ENCODE data around the gene PCDHGC4.
A peak's percentile ranks its signal among the peaks of the same experiment; 100 is the strongest.

Gene PCDHGC4

DNA sequence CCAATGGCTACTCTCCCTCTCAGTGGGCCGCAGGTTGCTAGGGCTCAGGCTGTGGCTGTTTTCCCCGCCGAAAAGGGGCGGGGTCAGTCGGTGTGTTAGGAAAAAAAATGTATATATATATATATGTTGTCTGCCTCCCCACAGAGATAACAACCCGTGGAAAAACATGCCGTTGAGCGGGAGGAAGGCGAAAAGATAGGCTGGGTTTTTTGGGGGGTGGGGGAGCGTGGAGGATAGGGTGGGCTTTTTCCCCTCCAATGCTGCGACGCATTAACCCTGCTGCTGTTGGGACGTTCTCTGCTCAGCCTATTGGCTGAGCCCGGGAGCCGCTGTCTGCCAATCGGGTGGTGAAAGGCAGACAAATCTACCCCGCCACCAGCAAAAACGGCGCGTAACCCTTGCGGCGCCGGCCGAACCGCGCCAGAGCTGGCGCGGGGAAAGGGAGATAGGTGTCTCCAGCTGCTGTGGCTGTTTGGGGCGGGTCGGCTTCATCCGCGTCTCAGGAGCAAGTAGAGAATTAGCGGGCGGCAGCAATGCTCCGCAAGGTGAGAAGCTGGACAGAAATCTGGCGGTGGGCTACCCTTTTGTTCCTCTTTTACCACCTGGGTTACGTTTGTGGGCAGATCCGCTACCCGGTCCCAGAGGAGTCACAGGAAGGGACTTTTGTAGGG lies at the start of gene PCDHGC4:
PCDHGC4 (plus strand) TSS at position 390 of the 671 bp plus-strand sequence; CDS start at position 534, 144 bp downstream.
- no peak for DNase-seq
- in situ Hi-C loops (cut with MboI; ENCODE audit: low pct_unique_long_range_greater_than_20kb, low sequenced_read_pairs) = no loop called here

DNA sequence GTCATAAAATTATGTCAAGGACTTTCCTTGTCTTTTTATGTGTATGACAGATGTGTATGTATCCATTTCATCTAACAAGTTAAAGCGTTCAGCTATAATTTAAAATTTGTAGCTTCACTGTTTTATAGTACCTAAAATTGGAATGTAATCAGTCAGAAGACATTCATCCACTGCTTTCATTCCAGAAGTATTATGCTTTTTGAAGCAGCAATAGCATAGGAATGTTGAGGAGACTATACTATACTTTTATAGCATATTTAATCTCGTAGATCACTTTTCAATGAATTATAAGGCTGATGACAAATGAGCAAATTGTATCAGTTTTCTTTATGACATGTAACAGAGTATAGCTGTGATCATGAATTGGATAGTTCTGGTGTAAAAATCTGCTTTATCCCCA lies 47.6 kb upstream of the PCDHGC4 start:
- no peak for DNase-seq

DNA sequence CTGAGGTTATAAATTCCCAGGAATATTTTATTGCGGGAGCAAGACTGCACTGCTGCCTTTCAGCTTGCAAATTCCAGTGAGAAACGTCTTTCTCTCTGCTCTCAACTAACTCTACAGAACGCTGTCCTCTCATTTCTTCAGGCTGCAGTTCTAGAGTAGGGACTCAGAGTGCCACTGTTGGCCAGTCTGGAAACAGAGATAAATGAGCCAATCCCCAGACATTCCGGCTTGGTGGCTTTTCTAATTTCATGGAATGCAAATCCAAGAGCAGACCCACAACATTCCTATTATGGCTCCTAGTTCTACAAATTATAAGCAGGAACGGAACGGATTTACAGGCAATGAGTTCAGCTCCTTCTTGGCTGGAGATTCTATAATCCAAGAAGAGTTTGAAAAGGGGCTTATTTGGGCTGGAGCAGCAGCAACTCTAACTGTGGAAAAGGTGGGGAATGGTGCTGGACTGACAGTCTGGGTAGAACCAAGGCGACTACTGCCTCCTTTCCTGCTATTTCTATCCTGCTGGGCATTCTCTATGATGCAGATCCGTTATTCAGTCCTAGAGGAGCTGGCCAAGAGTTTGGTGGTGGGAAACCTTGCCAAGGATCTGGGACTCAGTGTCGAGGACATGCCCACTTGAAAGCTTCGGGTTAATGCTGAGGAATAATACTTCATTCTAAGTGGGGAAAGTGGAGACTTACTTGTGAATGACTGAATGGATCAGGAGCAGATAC lies 45.3 kb upstream of the PCDHGC4 start:
- no peak for DNase-seq
- in situ Hi-C loops (cut with MboI; ENCODE audit: low pct_unique_long_range_greater_than_20kb, low sequenced_read_pairs) = no loop called here

More for the DNA sequence above, 47.6 kb upstream of the PCDHGC4 start:
- in situ Hi-C loops (cut with MboI; ENCODE audit: low pct_unique_long_range_greater_than_20kb, low sequenced_read_pairs) = no loop called here

DNA sequence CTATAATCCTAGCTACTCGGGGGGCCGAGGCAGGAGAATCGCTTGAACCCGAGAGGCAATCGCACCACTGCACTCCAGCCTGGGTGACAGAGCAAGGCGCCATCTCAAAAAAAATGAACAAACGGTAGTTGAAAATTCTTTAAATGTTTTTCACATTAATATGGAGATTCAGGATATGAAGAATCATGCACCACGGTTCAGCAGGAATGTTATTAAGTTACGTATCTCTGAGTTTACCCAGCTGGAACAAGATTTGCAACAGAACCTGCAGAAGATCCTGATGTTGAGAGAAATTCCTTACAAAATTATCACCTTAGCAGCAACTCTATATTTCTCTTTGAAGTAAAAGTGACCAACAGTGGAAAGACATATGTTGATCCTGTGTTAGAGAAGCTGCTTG lies 44.5 kb upstream of the PCDHGC4 start:
- no peak for DNase-seq
- in situ Hi-C loops (cut with MboI; ENCODE audit: low pct_unique_long_range_greater_than_20kb, low sequenced_read_pairs) = no loop called here

DNA sequence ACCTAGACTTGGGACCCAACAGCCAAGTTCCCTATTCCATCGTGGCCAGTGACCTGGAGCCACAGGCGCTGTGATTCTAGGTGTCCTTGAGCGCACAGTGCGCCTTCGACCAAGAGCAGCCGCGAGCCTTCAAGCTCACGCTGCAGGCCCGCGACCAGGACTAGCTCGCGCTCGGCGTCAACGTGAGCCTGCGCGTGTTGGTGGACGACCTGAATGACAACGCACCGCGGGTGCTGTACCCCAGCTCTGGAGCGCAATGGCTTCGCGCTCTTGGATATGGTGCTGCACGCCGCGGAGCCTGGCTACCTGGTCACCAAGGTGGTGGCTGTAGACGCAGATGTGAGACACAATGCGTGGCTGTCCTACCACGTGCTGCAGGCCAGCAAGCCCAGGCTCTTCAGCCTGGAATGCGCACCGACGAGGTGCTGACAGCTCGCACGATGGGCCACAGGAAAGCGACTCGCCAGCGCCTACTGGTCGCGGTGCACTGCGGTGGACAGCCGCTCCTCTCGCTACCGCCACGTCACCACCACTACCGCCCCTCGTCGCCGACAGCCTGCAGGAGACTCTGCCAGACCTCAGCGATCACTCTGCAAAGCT lies 43.2 kb upstream of the PCDHGC4 start:
- DNase-seq = no peak
- in situ Hi-C loops (cut with MboI; ENCODE audit: low pct_unique_long_range_greater_than_20kb, low sequenced_read_pairs) = no loop called here

DNA sequence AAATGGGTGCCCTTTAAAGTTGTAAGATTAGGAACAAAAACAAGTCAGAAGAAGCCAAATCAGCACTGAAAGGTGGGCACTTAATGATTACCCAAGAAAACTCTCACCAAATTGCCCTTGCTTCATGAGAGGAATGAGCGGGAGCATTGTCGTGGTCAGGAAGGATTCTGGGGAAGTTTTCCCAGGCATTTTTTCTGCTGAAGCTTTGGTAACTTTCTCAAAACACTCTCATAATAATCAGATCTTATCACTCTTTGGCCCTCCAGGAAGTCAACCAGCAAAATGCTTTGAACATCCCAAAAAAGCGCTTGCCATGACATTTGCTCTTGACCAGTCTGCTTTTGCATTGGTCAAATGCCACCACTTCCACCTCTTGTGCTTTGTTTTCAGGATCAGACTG lies 19.5 kb upstream of the PCDHGC4 start:
- DNase-seq = no peak
- in situ Hi-C loops (cut with MboI; ENCODE audit: low pct_unique_long_range_greater_than_20kb, low sequenced_read_pairs) = no loop called here

DNA sequence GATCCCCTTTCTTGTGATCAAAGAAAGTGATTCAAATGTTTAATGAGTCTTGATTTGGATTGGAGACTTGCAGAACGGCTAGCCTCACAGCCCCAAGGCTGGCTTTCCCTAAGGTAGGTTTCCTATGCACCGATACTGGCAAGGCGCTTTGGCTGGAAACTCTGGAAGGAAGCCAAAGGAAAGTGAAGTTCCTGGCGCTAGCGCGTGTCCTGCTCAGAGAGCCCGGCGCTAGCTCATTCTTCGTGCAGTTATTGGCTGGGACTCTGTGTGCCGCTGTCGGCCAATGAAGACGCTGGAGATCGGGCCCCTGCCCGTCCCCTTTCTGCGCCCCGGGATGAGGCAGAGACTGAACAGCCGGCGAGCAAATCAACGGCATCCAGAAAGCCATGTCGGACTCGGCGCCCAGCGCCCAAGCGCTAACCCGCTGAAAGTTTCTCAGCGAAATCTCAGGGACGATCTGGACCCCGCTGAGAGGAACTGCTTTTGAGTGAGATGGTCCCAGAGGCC lies 9.2 kb upstream of the PCDHGC4 start, which contains the start of gene PCDHGC3:
PCDHGC3 (plus strand) TSS at position 342 of the 507 bp plus-strand sequence; CDS start at position 493, 151 bp downstream.
- in situ Hi-C loops (cut with MboI; ENCODE audit: low pct_unique_long_range_greater_than_20kb, low sequenced_read_pairs) = no loop called here
- peak; percentile 88 for DNase-seq

DNA sequence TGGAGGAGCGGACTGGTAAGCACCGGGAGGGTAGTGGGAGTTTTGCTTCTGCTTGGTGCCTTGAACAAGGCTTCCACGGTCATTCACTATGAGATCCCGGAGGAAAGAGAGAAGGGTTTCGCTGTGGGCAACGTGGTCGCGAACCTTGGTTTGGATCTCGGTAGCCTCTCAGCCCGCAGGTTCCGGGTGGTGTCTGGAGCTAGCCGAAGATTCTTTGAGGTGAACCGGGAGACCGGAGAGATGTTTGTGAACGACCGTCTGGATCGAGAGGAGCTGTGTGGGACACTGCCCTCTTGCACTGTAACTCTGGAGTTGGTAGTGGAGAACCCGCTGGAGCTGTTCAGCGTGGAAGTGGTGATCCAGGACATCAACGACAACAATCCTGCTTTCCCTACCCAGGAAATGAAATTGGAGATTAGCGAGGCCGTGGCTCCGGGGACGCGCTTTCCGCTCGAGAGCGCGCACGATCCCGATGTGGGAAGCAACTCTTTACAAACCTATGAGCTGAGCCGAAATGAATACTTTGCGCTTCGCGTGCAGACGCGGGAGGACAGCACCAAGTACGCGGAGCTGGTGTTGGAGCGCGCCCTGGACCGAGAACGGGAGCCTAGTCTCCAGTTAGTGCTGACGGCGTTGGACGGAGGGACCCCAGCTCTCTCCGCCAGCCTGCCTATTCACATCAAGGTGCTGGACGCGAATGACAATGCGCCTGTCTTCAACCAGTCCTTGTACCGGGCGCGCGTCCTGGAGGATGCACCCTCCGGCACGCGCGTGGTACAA lies 8.5 kb upstream of the PCDHGC4 start:
- DNase-seq = no peak
- in situ Hi-C loops (cut with MboI; ENCODE audit: low pct_unique_long_range_greater_than_20kb, low sequenced_read_pairs) = no loop called here

DNA sequence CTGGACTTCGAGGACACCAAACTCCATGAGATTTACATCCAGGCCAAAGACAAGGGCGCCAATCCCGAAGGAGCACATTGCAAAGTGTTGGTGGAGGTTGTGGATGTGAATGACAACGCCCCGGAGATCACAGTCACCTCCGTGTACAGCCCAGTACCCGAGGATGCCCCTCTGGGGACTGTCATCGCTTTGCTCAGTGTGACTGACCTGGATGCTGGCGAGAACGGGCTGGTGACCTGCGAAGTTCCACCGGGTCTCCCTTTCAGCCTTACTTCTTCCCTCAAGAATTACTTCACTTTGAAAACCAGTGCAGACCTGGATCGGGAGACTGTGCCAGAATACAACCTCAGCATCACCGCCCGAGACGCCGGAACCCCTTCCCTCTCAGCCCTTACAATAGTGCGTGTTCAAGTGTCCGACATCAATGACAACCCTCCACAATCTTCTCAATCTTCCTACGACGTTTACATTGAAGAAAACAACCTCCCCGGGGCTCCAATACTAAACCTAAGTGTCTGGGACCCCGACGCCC lies 7.7 kb upstream of the PCDHGC4 start:
- no peak for DNase-seq
- in situ Hi-C loops (cut with MboI; ENCODE audit: low pct_unique_long_range_greater_than_20kb, low sequenced_read_pairs) = no loop called here

DNA sequence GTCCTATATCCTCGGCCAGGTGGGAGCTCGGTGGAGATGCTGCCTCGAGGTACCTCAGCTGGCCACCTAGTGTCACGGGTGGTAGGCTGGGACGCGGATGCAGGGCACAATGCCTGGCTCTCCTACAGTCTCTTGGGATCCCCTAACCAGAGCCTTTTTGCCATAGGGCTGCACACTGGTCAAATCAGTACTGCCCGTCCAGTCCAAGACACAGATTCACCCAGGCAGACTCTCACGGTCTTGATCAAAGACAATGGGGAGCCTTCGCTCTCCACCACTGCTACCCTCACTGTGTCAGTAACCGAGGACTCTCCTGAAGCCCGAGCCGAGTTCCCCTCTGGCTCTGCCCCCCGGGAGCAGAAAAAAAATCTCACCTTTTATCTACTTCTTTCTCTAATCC lies 7.0 kb upstream of the PCDHGC4 start:
- in situ Hi-C loops (cut with MboI; ENCODE audit: low pct_unique_long_range_greater_than_20kb, low sequenced_read_pairs) = no loop called here
- DNase-seq = no peak

DNA sequence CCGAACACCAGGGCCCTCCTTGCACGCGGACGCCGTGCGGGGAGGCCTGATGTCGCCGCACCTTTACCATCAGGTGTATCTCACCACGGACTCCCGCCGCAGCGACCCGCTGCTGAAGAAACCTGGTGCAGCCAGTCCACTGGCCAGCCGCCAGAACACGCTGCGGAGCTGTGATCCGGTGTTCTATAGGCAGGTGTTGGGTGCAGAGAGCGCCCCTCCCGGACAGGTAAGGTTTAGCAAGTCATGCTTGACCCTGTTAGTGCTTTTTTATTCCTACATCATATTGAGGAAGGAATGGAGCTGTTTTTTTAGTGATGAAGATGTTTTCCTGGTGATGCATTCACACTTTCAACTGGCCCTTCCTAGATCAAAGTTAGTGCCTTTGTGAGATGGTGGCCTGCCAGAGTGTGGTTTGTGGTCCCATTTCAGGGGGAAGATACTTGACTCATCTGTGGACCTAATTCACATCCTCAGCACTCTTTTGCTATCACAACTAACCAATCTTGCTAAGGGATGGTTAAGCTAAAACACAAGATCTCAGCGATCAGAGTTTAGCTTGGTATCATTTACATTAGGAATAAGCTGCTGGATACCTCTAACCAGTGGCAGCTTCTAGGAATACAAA lies 6.4 kb upstream of the PCDHGC4 start:
- no peak for DNase-seq
- in situ Hi-C loops (cut with MboI; ENCODE audit: low pct_unique_long_range_greater_than_20kb, low sequenced_read_pairs) = no loop called here

DNA sequence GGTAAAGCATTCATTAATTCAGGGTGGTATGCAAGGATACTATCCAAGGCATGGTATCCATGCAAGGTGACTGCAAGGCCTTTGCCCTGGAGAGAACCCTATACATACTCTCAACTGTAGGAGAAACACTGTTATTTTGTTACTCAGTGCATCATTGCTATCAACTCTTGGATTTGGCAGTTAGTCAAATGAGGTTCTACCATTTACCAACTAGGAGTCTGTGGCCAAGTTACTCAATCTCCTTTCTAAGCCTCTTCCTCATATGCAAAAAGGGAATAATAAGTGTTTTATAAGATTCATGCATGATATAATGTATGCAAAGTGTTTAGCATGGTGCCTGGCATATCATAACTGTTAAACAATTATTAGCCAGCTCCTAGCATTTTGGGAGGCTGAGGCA lies 5.1 kb upstream of the PCDHGC4 start:
- in situ Hi-C loops (cut with MboI; ENCODE audit: low pct_unique_long_range_greater_than_20kb, low sequenced_read_pairs) = no loop called here
- no peak for DNase-seq

DNA sequence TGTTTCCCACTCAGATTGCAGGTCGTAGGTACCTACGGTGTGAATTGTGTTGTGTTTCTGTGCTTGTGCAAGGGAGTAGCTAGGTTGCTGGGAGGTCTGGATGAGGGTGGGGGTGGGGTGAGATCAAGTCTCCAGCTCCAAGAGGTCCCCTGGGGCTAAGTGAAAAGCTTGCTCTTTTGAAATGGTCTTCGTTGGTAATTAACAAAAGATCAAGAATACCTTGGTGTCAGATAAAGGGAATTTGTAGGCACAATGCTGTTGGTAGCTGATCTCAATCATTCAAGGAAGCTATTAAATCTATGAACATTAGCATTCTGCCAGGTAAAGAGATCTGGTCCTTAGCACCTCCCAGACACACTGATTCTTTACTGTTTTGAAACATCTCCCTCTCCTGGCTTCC lies 928 bp upstream of the PCDHGC4 start:
- DNase-seq = no peak
- in situ Hi-C loops (cut with MboI; ENCODE audit: low pct_unique_long_range_greater_than_20kb, low sequenced_read_pairs) = no loop called here

GRCh38 chr5:141484310-141484640 lies 555 bp upstream of the PCDHGC4 start:
- in situ Hi-C loops (cut with MboI; ENCODE audit: low pct_unique_long_range_greater_than_20kb, low sequenced_read_pairs) = no loop called here
- DNase-seq = no peak

GRCh38 chr5:141485321-141486055 lies 658 bp downstream of the PCDHGC4 start:
- in situ Hi-C loops (cut with MboI; ENCODE audit: low pct_unique_long_range_greater_than_20kb, low sequenced_read_pairs) = no loop called here
- DNase-seq = no peak

DNA sequence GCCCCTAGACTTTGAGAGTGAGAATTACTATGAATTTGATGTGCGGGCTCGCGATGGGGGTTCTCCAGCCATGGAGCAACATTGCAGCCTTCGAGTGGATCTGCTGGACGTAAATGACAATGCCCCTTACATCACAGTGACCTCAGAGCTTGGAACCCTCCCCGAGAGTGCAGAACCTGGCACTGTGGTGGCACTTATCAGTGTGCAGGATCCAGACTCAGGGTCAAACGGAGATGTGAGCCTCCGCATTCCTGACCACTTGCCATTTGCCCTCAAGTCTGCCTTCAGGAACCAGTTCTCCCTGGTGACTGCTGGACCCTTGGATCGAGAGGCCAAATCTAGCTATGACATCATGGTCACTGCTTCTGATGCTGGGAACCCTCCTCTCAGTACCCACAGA lies 1.3 kb downstream of the PCDHGC4 start:
- in situ Hi-C loops (cut with MboI; ENCODE audit: low pct_unique_long_range_greater_than_20kb, low sequenced_read_pairs) = no loop called here
- no peak for DNase-seq

- DNase-seq = no peak
- in situ Hi-C loops (cut with MboI; ENCODE audit: low pct_unique_long_range_greater_than_20kb, low sequenced_read_pairs) = no loop called here
These were observed 2.3 kb downstream of the PCDHGC4 start for GRCh38 chr5:141487131-141487530.
